Jurkat, Clone E6-1 (cell line): ENCODE data around the gene CACNA1I.

ENCODE experiments used
- DNase-seq: peaks from one replicate; pipeline ENCODE4 v3.0.0-alpha.2; 2011; ENCODE audit warnings: low read depth, low spot score
- H3K4me3 ChIP-seq: 2 replicates; pipeline ENCODE4 v1.5.1; 2011; ENCODE audit warnings: mild to moderate bottlenecking, low read length, control low read depth, moderate library complexity

CACNA1I gene

GRCh38 chr22:39699631-39700360 is 129.2 kb downstream of the CACNA1I start:
- no peak for DNase-seq
- no peak overlapping the region for H3K4me3 ChIP-seq

- H3K4me3 ChIP-seq: no peak overlapping the region
- no peak for DNase-seq
Observed at GRCh38 chr22:39700565-39700964, 130.0 kb downstream of the CACNA1I start.

- no peak for DNase-seq
- no peak overlapping the region for H3K4me3 ChIP-seq
Observed at GRCh38 chr22:39703091-39703490, 132.5 kb downstream of the CACNA1I start.

GRCh38 chr22:39703928-39704639 is 133.5 kb downstream of the CACNA1I start:
- no peak overlapping the region for H3K4me3 ChIP-seq
- DNase-seq: no peak

GRCh38 chr22:39705386-39705785 is 134.8 kb downstream of the CACNA1I start:
- no peak overlapping the region for H3K4me3 ChIP-seq
- DNase-seq: no peak

GRCh38 chr22:39706376-39707140 is 136.0 kb downstream of the CACNA1I start:
- DNase-seq: no peak
- H3K4me3 ChIP-seq: no peak overlapping the region

GRCh38 chr22:39707351-39707750 is 136.8 kb downstream of the CACNA1I start:
- no peak for DNase-seq
- H3K4me3 ChIP-seq: no peak overlapping the region

GRCh38 chr22:39707816-39708215 is 137.3 kb downstream of the CACNA1I start:
- DNase-seq: no peak
- no peak overlapping the region for H3K4me3 ChIP-seq

- DNase-seq: no peak
- H3K4me3 ChIP-seq: no peak overlapping the region
Observed at GRCh38 chr22:39710380-39711150, 140.0 kb downstream of the CACNA1I start.

GRCh38 chr22:39712081-39712480 is 141.5 kb downstream of the CACNA1I start:
- no peak for DNase-seq
- H3K4me3 ChIP-seq: no peak overlapping the region

GRCh38 chr22:39712751-39713525 is 142.4 kb downstream of the CACNA1I start:
- no peak for DNase-seq

GRCh38 chr22:39713799-39714290 is 143.3 kb downstream of the CACNA1I start:
- no peak for DNase-seq
- H3K4me3 ChIP-seq: no peak overlapping the region

More at GRCh38 chr22:39712751-39713525, 142.4 kb downstream of the CACNA1I start:
- H3K4me3 ChIP-seq: no peak overlapping the region

- no peak for DNase-seq
- H3K4me3 ChIP-seq: no peak overlapping the region
Observed at GRCh38 chr22:39714321-39714720, 143.8 kb downstream of the CACNA1I start.

- H3K4me3 ChIP-seq: no peak overlapping the region
- DNase-seq: no peak
Observed at GRCh38 chr22:39715778-39716495, 145.4 kb downstream of the CACNA1I start.

GRCh38 chr22:39716534-39716933 is 146.0 kb downstream of the CACNA1I start:
- DNase-seq: no peak
- no peak overlapping the region for H3K4me3 ChIP-seq

- no peak overlapping the region for H3K4me3 ChIP-seq
- DNase-seq: no peak
Observed at GRCh38 chr22:39717099-39717498, 146.5 kb downstream of the CACNA1I start.

GRCh38 chr22:39718206-39718605 is 147.7 kb downstream of the CACNA1I start:
- no peak overlapping the region for H3K4me3 ChIP-seq

More at GRCh38 chr22:39718206-39718605, 147.7 kb downstream of the CACNA1I start:
- DNase-seq: no peak
